ENCODE results near the gene MRPS22. TPM values are rescaled to one million over a fixed set of nuclear protein-coding genes. Genes with fewer than 3 reads are reported as not detected.
"Not testable (repeated sequence)": the region's sequence is repeated elsewhere in the genome, so short reads cannot be mapped to it uniquely, and the experiment has no call there.

The MRPS22 gene
- total and polyA plus RNA-seq, 7 experiments from 2014 or later = 26.2 to 47.0 (median 36.5) TPM

- CTCF ChIA-PET = no interaction called here
- Histone ChIP-seq H3K27me3 (ENCODE audit: control insufficient read depth in 2 of 2, insufficient read depth in 2 of 2, low read length in 2 of 2) (no peaks in the 10 kb centered on the region), H3K4me3 (ENCODE audit: low read length) (no peak overlapping the region), H3K4me1 (ENCODE audit: control insufficient read depth in 2 of 2, insufficient read depth in 2 of 2, low read length in 2 of 2) (no peaks in the 10 kb centered on the region), H3K9me3 (ENCODE audit: control insufficient read depth in 2 of 3, low read length in 3 of 3) (peaks cover 0 to 1% (median 0%) of the 10 kb centered on the region in 3 experiments), H3K36me3 (ENCODE audit: control insufficient read depth in 2 of 3, insufficient read depth in 3 of 3, low read length in 3 of 3) (no peaks in the 10 kb centered on the region), H3K27ac (ENCODE audit: low read depth, low read length) (no peak overlapping the region)
- DNase-seq (no peak), ATAC-seq (no peak)
- Mint-ChIP-seq H3K9me3 (peaks cover 0 to 16% (median 5%) of the 10 kb centered on the region in 11 donors), H3K4me1 (peaks cover 0 to 10% (median 5%) of the 10 kb centered on the region in 7 donors), H3K27me3 (peaks cover 0 to 23% (median 0%) of the 10 kb centered on the region in 5 donors), H3K27ac (no peak overlapping the region), H3K4me3 (no peak overlapping the region), H3K36me3 (peaks cover 0 to 17% (median 12%) of the 10 kb centered on the region in 5 donors)
- POLR2A ChIA-PET = no interaction called here
- intact Hi-C loops (cut with micrococcal nuclease) = no loop called here
These were observed 52.9 kb downstream of the MRPS22 start for GRCh38 chr3:139396707-139397106.

GRCh38 chr3:139401155-139401554 is 57.3 kb downstream of the MRPS22 start:
- H3K36me3 ChIP-seq (ENCODE audit: control insufficient read depth in 2 of 3, insufficient read depth in 3 of 3, low read length in 3 of 3); POLR2A ChIA-PET; H3K9me3 ChIP-seq (ENCODE audit: control insufficient read depth in 2 of 3, low read length in 3 of 3); ATAC-seq; DNase-seq; H3K4me3 Mint-ChIP-seq; H3K27ac Mint-ChIP-seq; H3K4me1 ChIP-seq (ENCODE audit: control insufficient read depth in 2 of 2, insufficient read depth in 2 of 2, low read length in 2 of 2); intact Hi-C loops (cut with micrococcal nuclease); H3K4me1 Mint-ChIP-seq; H3K27me3 Mint-ChIP-seq; H3K4me3 ChIP-seq (ENCODE audit: low read length); H3K27me3 ChIP-seq (ENCODE audit: control insufficient read depth in 2 of 2, insufficient read depth in 2 of 2, low read length in 2 of 2); H3K27ac ChIP-seq (ENCODE audit: low read depth, low read length): not testable (repeated sequence)
- CTCF ChIA-PET = interaction anchor here (0.6 kb wide), 1 partner anchor 1523 kb away, joined by 4 read pairs; no protein-coding TSS in a partner anchor
- H3K36me3 Mint-ChIP-seq = peaks cover 5 to 40% (median 24%) of the 10 kb centered on the region in 5 donors
- peaks cover 3 to 56% (median 27%) of the 10 kb centered on the region in 11 donors for H3K9me3 Mint-ChIP-seq

Other genes starting within 250 kb of the MRPS22 start
- gene COPB2, start 45.6 kb downstream of the MRPS22 start, total RNA-seq = 100 to 1,000 TPM in 1 of 5 experiments, 10 to 100 TPM in 4; 23.5 to 109 (median 64.5) TPM
- 10 to 100 TPM; 45.0 to 73.1 TPM for gene COPB2, start 45.6 kb downstream of the MRPS22 start, polyA plus RNA-seq
- not detected for gene RBP2, start 132.5 kb downstream of the MRPS22 start, total RNA-seq
- not detected for gene RBP2, start 132.5 kb downstream of the MRPS22 start, polyA plus RNA-seq
- not detected for gene RBP1, start 195.7 kb downstream of the MRPS22 start, total RNA-seq
- not detected for gene RBP1, start 195.7 kb downstream of the MRPS22 start, polyA plus RNA-seq